HepG2 (cell line): ENCODE measurements around the gene ZNF217. TPM values are rescaled to one million over a fixed set of nuclear protein-coding genes. Genes with fewer than 3 reads are reported as not detected.

Experiments used
- ATAC-seq: fragments of 200-7000 bp; cut with Tn5 transposase; 3 replicates; pipeline ENCODE4 v1.9.1; 2020; ENCODE audit warnings: mild to moderate bottlenecking, moderate library complexity
- BruUV-seq: library from RNA; stranded (reverse); fragments of 400-500 nt; replicated peaks from 2 replicates; lab custom pipeline; 2021; lab: Mats Ljungman, UMichigan
- CTCF ChIA-PET: fragments of 300-600 bp; formaldehyde crosslinking; extraction: SDS; loops from one replicate; lab custom pipeline; 2021; ENCODE audit warnings: low total read pairs, inconsistent platforms, low intra/inter-chr PET ratio; lab: Yijun Ruan, JAX
- POLR2A ChIA-PET: fragments of 350-600 bp; sonication (Branson Sonifier 250); formaldehyde crosslinking; loops from one replicate; lab custom pipeline; 2020; ENCODE audit warnings: antibody characterized with exemption, inconsistent platforms; lab: Yijun Ruan, JAX
- DNase-seq: peaks from one replicate; pipeline ENCODE4 v3.0.0-alpha.2; 2015; ENCODE audit warnings: low spot score
- FAIRE-seq: peaks from 3 replicates; lab custom pipeline; 2011; peaks lifted over from hg19 to GRCh38; lab: Jason Lieb, UNC
- H2AFZ ChIP-seq: one replicate; pipeline ENCODE4 v1.6.1; 2011; ENCODE audit warnings: low read length, inconsistent platforms
- H3K27ac ChIP-seq: fragments of 300-600 bp; 3 replicates; pipeline ENCODE4 v1.8.0; 2011; ENCODE audit warnings: mixed run types, mild to moderate bottlenecking, mixed read lengths, low read length, inconsistent platforms; ENCODE audit not compliant: insufficient read depth; ENCODE audit errors: extremely low read length
- H3K27me3 ChIP-seq, 2 experiments: fragments of 200-600 bp in 1 of 2; 2 replicates in 1 of 2; 3 replicates in 1 of 2; pipeline versions ENCODE4 v1.6.0 to v1.8.0; 2011; ENCODE audit warnings: low read length in 2 of 2, mild to moderate bottlenecking in 2 of 2, moderate library complexity in 2 of 2, inconsistent platforms in 1 of 2; ENCODE audit not compliant: insufficient read depth in 2 of 2, control insufficient read depth in 1 of 2
- H3K36me3 ChIP-seq, 2 experiments: fragments of 200-600 bp in 1 of 2; replicated peaks in 1 of 2; 2 replicates in 1 of 2; 3 replicates in 1 of 2; pipeline versions ENCODE4 v1.5.1 to v1.8.0; 2011; ENCODE audit warnings: low read length in 2 of 2, inconsistent platforms in 1 of 2; ENCODE audit not compliant: insufficient read depth in 2 of 2, control insufficient read depth in 1 of 2
- H3K4me1 ChIP-seq: 2 replicates; pipeline ENCODE4 v1.5.1; 2012; ENCODE audit warnings: low read length, inconsistent platforms; ENCODE audit not compliant: insufficient read depth
- H3K4me2 ChIP-seq: 2 replicates; pipeline ENCODE4 v1.6.0; 2011; ENCODE audit warnings: low read depth, low read length, inconsistent platforms
- H3K4me3 ChIP-seq, 3 experiments: fragments of 200-600 bp in 1 of 3; sonication (generic), shearing (Covaris generic) in 1 of 3; replicated peaks in 1 of 3; 2 replicates each; pipeline ENCODE4 v1.5.1; 2011 to 2016; ENCODE audit warnings: low read length in 3 of 3, inconsistent platforms in 2 of 3, low read depth in 2 of 3, mild to moderate bottlenecking in 2 of 3, control low read depth in 1 of 3, mixed read lengths in 1 of 3; ENCODE audit not compliant: insufficient read depth in 1 of 3
- H3K79me2 ChIP-seq: one replicate; pipeline ENCODE4 v1.6.1; 2011; ENCODE audit warnings: low read length, inconsistent platforms; ENCODE audit not compliant: insufficient read depth
- H3K9ac ChIP-seq: 2 replicates; pipeline ENCODE4 v1.6.0; 2011; ENCODE audit warnings: mild to moderate bottlenecking, low read depth, low read length, inconsistent platforms; ENCODE audit not compliant: insufficient read depth
- H3K9me3 ChIP-seq: 2 replicates; pipeline ENCODE4 v1.5.1; 2012; ENCODE audit warnings: mild to moderate bottlenecking, low read length
- H4K20me1 ChIP-seq: 2 replicates; pipeline ENCODE4 v1.6.0; 2011; ENCODE audit warnings: inconsistent platforms, mild to moderate bottlenecking, low read length, moderate library complexity; ENCODE audit not compliant: insufficient read depth
- ARID4A ChIP-seq: sonication (generic); formaldehyde crosslinking; IDR thresholded peaks from 2 replicates; pipeline ENCODE4 v1.5.0; 2020; ENCODE audit warnings: mild to moderate bottlenecking, missing genetic modification reagents, borderline replicate concordance
- ATF1 ChIP-seq: IDR thresholded peaks from 2 replicates; pipeline ENCODE4 v1.6.1; 2016; ENCODE audit warnings: mild to moderate bottlenecking, control low read depth
- BCLAF1 ChIP-seq: fragments of 450-650 bp; IDR thresholded peaks from 2 replicates; pipeline ENCODE4 v1.6.1; 2017; ENCODE audit warnings: mild to moderate bottlenecking
- GABPA ChIP-seq, 2 experiments: IDR thresholded peaks; 2 replicates each; pipeline ENCODE4 v1.6.1; 2011 to 2016; ENCODE audit warnings: low read depth in 2 of 2, low read length in 1 of 2, missing biosample characterization in 1 of 2, missing genetic modification characterization in 1 of 2
- HNF4G ChIP-seq, 2 experiments: sonication (generic) in 1 of 2; formaldehyde crosslinking in 1 of 2; IDR thresholded peaks; 2 replicates each; pipeline versions ENCODE4 v1.4.0 to v1.6.1; 2011 to 2020; ENCODE audit warnings: borderline replicate concordance in 2 of 2, low read depth in 2 of 2, mild to moderate bottlenecking in 2 of 2, low read length in 1 of 2, missing genetic modification reagents in 1 of 2, moderate library complexity in 1 of 2
- THAP7 ChIP-seq: sonication (generic); formaldehyde crosslinking; IDR thresholded peaks from 2 replicates; pipeline ENCODE4 v1.8.1; 2023; ENCODE audit warnings: mild to moderate bottlenecking, missing genetic modification reagents
- TMF1 ChIP-seq: sonication (generic); formaldehyde crosslinking; IDR thresholded peaks from 2 replicates; pipeline ENCODE4 v1.8.1; 2022; ENCODE audit warnings: low read depth, missing genetic modification reagents
- ZNF724P ChIP-seq: sonication (generic); formaldehyde crosslinking; IDR thresholded peaks from 2 replicates; pipeline ENCODE4 v1.8.0; 2022; ENCODE audit warnings: missing genetic modification reagents, borderline replicate concordance
- WGBS: methylation state at CpG from one replicate; pipeline ENCODE4 v1.1.6; 2017; ENCODE audit warnings: low lambda C conversion rate; 5-methylcytosine and 5-hydroxymethylcytosine counted together
- in situ Hi-C: cut with HindIII; loops from 2 replicates; pipeline ENCODE4 v1.10.0; 2017; ENCODE audit warnings: low pct_unique_long_range_greater_than_20kb; ENCODE audit not compliant: extremely low pct_ligation_motif_present
- intact Hi-C: fragments of 100-400 bp; cut with micrococcal nuclease; formaldehyde crosslinking; loops from one replicate; pipeline ENCODE4 v1.10.0; 2022; ENCODE audit not compliant: unreplicated experiment
- polyA plus RNA-seq, 8 experiments: library from polyadenylated mRNA; depleted of rRNA in 3 of 8; stranded (reverse) in 7 of 8; unstranded in 1 of 8; fragments of >200 nt; fragmentation: Illumina TruSeq in 4 of 8; extraction: Trizol in 4 of 8; gene quantifications; 2 replicates each; pipeline versions ENCODE4 v1.2.1 to v1.2.3, GENCODE V29; 2011 to 2016; ENCODE audit warnings: low read depth in 4 of 8, missing spikeins in 1 of 8, mixed read lengths in 1 of 8; ENCODE audit not compliant: insufficient read depth in 1 of 8
- total RNA-seq, 5 experiments: library from RNA; depleted of rRNA; stranded (reverse); fragments of >200 nt; fragmentation: Illumina TruSeq; extraction: Trizol; gene quantifications; 2 replicates each; pipeline ENCODE4 v1.2.3, GENCODE V29; 2016; ENCODE audit warnings: low read depth in 1 of 5
- TF ChIP-seq, protein P1 (sequence below): IDR thresholded peaks from 2 replicates; pipeline ENCODE4 v1.6.1; 2016; ENCODE audit warnings: low read depth, borderline replicate concordance
- TF ChIP-seq, protein P2 (sequence below): IDR thresholded peaks from 2 replicates; pipeline ENCODE4 v1.6.1; 2016; ENCODE audit warnings: low read depth, control low read depth

ZNF217 gene
- total and polyA plus RNA-seq, 2 of the 13 experiments (the other 11 are each of a cell fraction or from before 2014, with no cell fraction given) = 22.3 to 29.8 TPM

DNA sequence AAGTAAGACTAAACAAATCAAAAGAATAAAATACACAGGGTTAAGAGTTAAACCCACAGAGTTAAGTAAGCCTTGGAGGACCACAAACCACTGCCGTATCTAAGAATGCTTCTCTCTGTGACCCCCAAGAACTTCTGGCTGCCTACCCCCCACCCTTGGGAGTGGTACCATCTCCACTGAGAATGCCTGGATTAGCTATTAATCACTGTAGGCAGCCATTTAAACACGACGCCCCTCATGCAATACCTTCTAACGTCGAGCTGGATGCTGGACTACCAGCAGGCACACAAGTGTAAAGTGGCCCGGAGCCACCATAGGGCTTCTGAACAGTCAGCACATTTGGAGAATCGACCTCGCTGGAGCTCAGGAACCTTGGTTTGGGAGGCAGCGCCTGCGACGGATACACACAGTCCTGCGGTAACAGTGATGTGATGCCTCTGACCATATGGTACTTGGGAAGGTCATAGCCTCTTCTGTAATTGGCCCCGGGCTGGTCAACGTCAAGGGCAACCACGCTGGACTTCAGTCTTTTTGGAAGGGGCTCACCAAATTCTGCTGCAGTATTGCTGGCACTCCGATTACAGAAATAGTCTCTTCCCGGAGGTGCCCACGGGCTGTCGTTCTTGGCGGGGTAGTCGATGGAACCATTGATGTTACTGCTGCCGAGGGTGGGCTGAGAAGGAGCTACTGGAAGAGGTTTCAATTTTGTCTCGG, 18.0 kb downstream of the ZNF217 start (continued):
- TF ChIP-seq BCLAF1 = no peak
- TF ChIP-seq ATF1 (CRISPR knock-in tag) = no peak
- TF ChIP-seq, protein P1, sequence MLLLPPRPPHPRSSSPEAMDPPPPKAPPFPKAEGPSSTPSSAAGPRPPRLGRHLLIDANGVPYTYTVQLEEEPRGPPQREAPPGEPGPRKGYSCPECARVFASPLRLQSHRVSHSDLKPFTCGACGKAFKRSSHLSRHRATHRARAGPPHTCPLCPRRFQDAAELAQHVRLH (CRISPR knock-in tag) = no peak
- TF ChIP-seq TMF1 = no peak

- FAIRE-seq = no peak
- in situ Hi-C loops = loop anchor here (5.0 to 10.0 kb wide), 6 partner anchors 297 to 630 kb away; partner anchors contain the start of gene PFDN4
- TF ChIP-seq ZNF724P (CRISPR knock-in tag) = no peak
- TF ChIP-seq THAP7 (CRISPR knock-in tag) = 0 out of 2 replicates have a peak, but pooled peaks have one; percentile 72
- no peak for TF ChIP-seq GABPA (IDR thresholded peaks at IDR 0.05; ENCODE audit: low read depth, low read length)
- no peak for TF ChIP-seq GABPA (CRISPR knock-in tag; IDR thresholded peaks at IDR 0.05; ENCODE audit: low read depth)
- 0 out of 2 replicates have a peak, but pooled peaks have one; percentile 28 for TF ChIP-seq ARID4A (CRISPR knock-in tag)
- TF ChIP-seq HNF4G (IDR thresholded peaks at IDR 0.05; ENCODE audit: borderline replicate concordance, low read depth, low read length) = no peak
- TF ChIP-seq HNF4G (CRISPR knock-in tag; IDR thresholded peaks at IDR 0.05; ENCODE audit: borderline replicate concordance, low read depth) = no peak
- TF ChIP-seq, protein P2, sequence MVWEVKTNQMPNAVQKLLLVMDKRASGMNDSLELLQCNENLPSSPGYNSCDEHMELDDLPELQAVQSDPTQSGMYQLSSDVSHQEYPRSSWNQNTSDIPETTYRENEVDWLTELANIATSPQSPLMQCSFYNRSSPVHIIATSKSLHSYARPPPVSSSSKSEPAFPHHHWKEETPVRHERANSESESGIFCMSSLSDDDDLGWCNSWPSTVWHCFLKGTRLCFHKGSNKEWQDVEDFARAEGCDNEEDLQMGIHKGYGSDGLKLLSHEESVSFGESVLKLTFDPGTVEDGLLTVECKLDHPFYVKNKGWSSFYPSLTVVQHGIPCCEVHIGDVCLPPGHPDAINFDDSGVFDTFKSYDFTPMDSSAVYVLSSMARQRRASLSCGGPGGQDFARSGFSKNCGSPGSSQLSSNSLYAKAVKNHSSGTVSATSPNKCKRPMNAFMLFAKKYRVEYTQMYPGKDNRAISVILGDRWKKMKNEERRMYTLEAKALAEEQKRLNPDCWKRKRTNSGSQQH = no peak
These were observed 18.8 kb downstream of the ZNF217 start for GRCh38 chr20:53574819-53575218.

More at GRCh38 chr20:53574819-53575218, 18.8 kb downstream of the ZNF217 start:
- Histone ChIP-seq H3K9me3 (no peaks in the 10 kb centered on the region), H4K20me1 (peaks cover 62% of the 10 kb centered on the region), H3K9ac (no peak overlapping the region), H3K79me2 (peaks cover 94% of the 10 kb centered on the region), H3K36me3 (peaks cover 64 to 80% of the 10 kb centered on the region in 2 experiments), H3K4me3 (no peak overlapping the region), H3K27me3 (no peaks in the 10 kb centered on the region), H2AFZ (no peak overlapping the region), H3K4me2 (no peak overlapping the region), H3K27ac (no peak overlapping the region), H3K4me1 (peaks cover 25% of the 10 kb centered on the region)
- intact Hi-C loops = loop anchor here (10.0 kb wide), 1 partner anchor 530 kb away; no protein-coding TSS in a partner anchor
- ChIA-PET CTCF (no interaction called here), POLR2A (interaction anchor here (1.4 kb wide), 1 partner anchor 212 kb away, joined by 3 read pairs; no protein-coding TSS in a partner anchor)
- WGBS = 97% methylated on average over 6 of the region's 6 CpGs
- DNase-seq (no peak), ATAC-seq (no peak)
- BruUV-seq = no TSS peak
